ENCODE measurements around the gene PAQR4.

The PAQR4 gene

DNA sequence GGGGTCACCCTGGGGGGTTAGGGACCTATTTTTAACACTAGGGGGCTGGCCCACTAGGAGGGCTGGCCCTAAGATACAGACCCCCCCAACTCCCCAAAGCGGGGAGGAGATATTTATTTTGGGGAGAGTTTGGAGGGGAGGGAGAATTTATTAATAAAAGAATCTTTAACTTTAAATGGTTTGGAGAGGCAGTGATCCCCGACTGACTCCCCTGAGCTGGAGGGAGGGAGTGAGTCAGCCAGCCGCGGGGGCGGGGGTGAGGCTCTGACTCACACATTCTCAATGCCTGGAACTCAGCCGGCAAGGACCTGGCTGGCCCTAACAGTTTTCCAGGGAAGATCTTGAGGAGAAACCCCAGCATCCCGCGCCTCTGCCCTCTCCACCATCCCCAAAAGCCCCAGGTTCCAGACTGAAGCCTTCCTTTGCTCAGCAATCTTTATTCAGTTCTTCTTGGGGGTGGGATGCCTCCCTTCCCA is 53.1 kb downstream of the PAQR4 start:
- peaks cover 19% of the 10 kb centered on the region for H3K36me3 Mint-ChIP-seq (ENCODE audit: low read depth)
- H3K4me1 Mint-ChIP-seq (ENCODE audit: low read depth), result peaks cover 52% of the 10 kb centered on the region
- H3K27me3 Mint-ChIP-seq, result no peaks in the 10 kb centered on the region
- H3K9me3 Mint-ChIP-seq, result no peaks in the 10 kb centered on the region
- peak overlapping the region; percentile 97 for H3K27ac Mint-ChIP-seq
- H3K4me3 Mint-ChIP-seq, result peak overlapping the region; percentile 85

DNA sequence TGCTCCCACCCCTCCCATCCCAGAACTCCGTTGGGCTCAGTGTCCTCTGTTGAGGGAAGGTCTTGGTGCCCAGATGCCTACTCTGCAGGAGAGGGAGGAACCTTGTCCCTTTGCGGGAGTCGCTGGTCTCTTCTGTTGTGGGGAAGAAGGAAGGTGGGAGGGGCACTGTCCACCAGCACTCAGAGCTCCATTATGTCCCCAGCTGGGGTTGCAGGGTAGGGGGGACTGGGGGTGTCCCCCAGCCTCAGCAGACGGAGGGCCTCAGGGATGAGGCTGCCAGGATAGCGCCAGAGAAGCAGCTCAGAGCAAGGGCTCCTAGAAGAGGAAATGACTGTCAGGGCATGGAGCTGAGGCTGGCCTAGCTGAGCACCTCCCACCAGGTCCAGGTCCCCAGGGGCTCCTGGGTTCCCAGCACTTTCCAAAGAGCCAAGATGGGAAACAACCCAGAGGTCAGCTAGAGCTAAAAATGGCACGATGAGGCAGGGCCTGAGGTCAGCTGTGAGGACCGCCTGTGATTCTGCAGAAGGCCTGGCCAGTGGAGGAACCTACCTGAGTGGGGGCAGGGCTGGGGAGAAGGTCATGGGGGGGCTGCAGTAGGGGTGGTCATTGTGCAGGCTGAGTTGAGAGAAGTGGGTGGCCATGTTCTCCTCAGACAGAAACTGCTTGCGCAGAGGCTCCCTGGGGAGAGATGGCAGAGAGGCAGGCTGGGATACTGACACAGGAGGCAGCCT is 53.7 kb downstream of the PAQR4 start:
- Mint-ChIP-seq H3K27ac (peak overlapping the region; percentile 97), H3K4me1 (ENCODE audit: low read depth) (peaks cover 52% of the 10 kb centered on the region), H3K4me3 (peak overlapping the region; percentile 85), H3K36me3 (ENCODE audit: low read depth) (peaks cover 19% of the 10 kb centered on the region), H3K9me3 (no peaks in the 10 kb centered on the region), H3K27me3 (no peaks in the 10 kb centered on the region)

All from stimulated activated naive CD8-positive, alpha-beta T cell treated with anti-CD3 and anti-CD28 coated beads, Interleukin-15, Interleukin-2, amounts not matched to agents 100 ng/mL and 50 ng/mL, for 24 hours (primary cell).